Hepatocyte (in vitro differentiated cells): ENCODE data around the gene DBF4B. TPM values are rescaled to one million over a fixed set of nuclear protein-coding genes. Genes with fewer than 3 reads are reported as not detected.
"Not testable (repeated sequence)": the region's sequence is repeated elsewhere in the genome, so short reads cannot be mapped to it uniquely, and the experiment has no call there.

Experiments used
- DNase-seq: peaks from one replicate; pipeline ENCODE4 v3.0.0-alpha.2; 2016; ENCODE audit warnings: low spot score
- H2AFZ ChIP-seq: fragments of 200-600 bp; sonication (generic); 2 replicates; pipeline ENCODE4 v1.6.0; 2016; ENCODE audit warnings: antibody characterized with exemption, mild to moderate bottlenecking
- H3K27ac ChIP-seq: fragments of 200-600 bp; sonication (generic); 2 replicates; pipeline ENCODE4 v1.5.1; 2016; ENCODE audit warnings: mild to moderate bottlenecking
- H3K27me3 ChIP-seq: fragments of 200-600 bp; sonication (generic); 2 replicates; pipeline ENCODE4 v1.6.1; 2016
- H3K36me3 ChIP-seq: fragments of 200-600 bp; sonication (generic); replicated peaks from 2 replicates; pipeline ENCODE4 v1.5.1; 2016; ENCODE audit warnings: low read depth; ENCODE audit not compliant: insufficient read depth
- H3K4me1 ChIP-seq: fragments of 200-600 bp; sonication (generic); 2 replicates; pipeline ENCODE4 v1.5.1; 2016; ENCODE audit warnings: mild to moderate bottlenecking, moderate library complexity; ENCODE audit not compliant: insufficient read depth
- H3K4me2 ChIP-seq: fragments of 200-600 bp; sonication (generic); 2 replicates; pipeline ENCODE4 v1.6.0; 2016
- H3K4me3 ChIP-seq: fragments of 200-600 bp; sonication (generic); 2 replicates; pipeline ENCODE4 v1.5.1; 2016; ENCODE audit warnings: mild to moderate bottlenecking
- H3K79me2 ChIP-seq: fragments of 200-600 bp; sonication (generic); 2 replicates; pipeline ENCODE4 v1.6.0; 2017; ENCODE audit warnings: mild to moderate bottlenecking
- H3K9me2 ChIP-seq: fragments of 200-600 bp; sonication (generic); replicated peaks from 2 replicates; pipeline ENCODE4 v1.6.0; 2017; ENCODE audit warnings: mild to moderate bottlenecking; ENCODE audit not compliant: insufficient read depth
- H3K9me3 ChIP-seq: fragments of 200-600 bp; sonication (generic); 2 replicates; pipeline ENCODE4 v1.5.1; 2016; ENCODE audit warnings: low read depth, mild to moderate bottlenecking
- H4K20me1 ChIP-seq: fragments of 200-600 bp; sonication (generic); 2 replicates; pipeline ENCODE4 v1.6.0; 2016; ENCODE audit warnings: mild to moderate bottlenecking; ENCODE audit not compliant: insufficient read depth, poor library complexity, severe bottlenecking
- EZH2 ChIP-seq: fragments of 200-600 bp; sonication (generic); IDR thresholded peaks from 2 replicates; pipeline ENCODE4 v1.6.1; 2016; ENCODE audit warnings: antibody characterized with exemption, mild to moderate bottlenecking, borderline replicate concordance
- EZH2phosphoT487 ChIP-seq: fragments of 200-600 bp; sonication (generic); IDR thresholded peaks from one replicate; pipeline ENCODE4 v1.6.1; 2018; ENCODE audit warnings: antibody characterized with exemption, mild to moderate bottlenecking, low read depth, moderate library complexity; ENCODE audit not compliant: unreplicated experiment, severe bottlenecking
- WGBS: methylation state at CpG from one replicate; pipeline ENCODE4 v1.1.6; 2016; ENCODE audit warnings: low lambda C conversion rate; ENCODE audit errors: missing lambda C conversion rate; 5-methylcytosine and 5-hydroxymethylcytosine counted together
- polyA plus RNA-seq: library from polyadenylated mRNA; unstranded; fragments of >200 nt; fragmentation: Nextera tagmentation; extraction: Ambion mirVana; gene quantifications from 2 replicates; pipeline ENCODE4 v1.2.1, GENCODE V29; 2016
- total RNA-seq: library from RNA; depleted of rRNA; stranded (reverse); fragments of >200 nt; gene quantifications from 2 replicates; pipeline ENCODE4 v1.2.3, GENCODE V29; 2014
- TF ChIP-seq, protein P1 (sequence below): fragments of 200-600 bp; sonication (generic); IDR thresholded peaks from 2 replicates; pipeline ENCODE4 v1.5.1; 2016; ENCODE audit warnings: antibody characterized with exemption, mild to moderate bottlenecking; ENCODE audit not compliant: poor library complexity

The DBF4B gene
- total and polyA plus RNA-seq, 2 experiments from 2014 or later: 3.4 to 4.1 TPM

DNA sequence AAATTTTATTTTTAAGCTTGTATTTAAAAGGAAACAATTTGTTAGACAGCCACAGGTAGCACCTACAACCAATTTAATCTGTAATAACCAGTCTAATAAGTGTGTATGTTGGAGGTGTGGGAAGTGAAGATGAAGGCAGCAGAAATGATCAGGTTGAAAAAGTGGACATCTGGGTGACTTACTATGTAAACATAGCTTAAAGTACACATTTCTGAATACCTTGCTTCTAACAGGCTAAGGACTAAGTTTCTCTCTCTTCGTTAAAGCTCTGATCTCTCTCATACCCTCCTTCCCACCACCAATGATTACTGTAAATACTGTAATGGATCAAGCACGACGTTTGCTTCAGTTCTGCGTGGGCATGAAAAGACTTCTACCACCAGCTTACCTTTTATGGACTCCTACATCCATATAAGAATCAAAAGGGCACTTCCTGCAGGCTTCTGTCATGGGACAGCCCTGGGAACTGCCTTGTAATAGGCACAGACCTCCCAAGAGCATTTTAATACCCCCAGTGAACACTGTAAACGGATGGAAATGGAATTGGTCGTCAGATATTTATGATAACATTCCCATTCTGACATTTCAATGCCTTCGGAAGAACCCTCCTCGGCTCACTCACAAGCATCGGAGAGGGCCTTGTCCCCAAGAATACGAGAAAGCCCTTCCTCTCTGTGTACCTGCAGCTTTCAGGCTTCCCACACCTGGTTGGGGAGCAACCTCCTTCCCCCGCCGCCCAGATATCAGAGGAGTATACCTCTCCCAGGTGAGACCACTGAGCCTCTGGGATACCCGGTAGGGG, 19.6 kb upstream of the DBF4B start:
- 6% methylated on average over 13 of the region's 13 CpGs for WGBS
- peak overlapping the region; percentile 88 for H2AFZ ChIP-seq
- no peaks in the 10 kb centered on the region for H4K20me1 ChIP-seq
- no peaks in the 10 kb centered on the region for H3K9me2 ChIP-seq
- no peaks in the 10 kb centered on the region for H3K36me3 ChIP-seq
- DNase-seq: peak; percentile 29
- H3K79me2 ChIP-seq: peaks cover 47% of the 10 kb centered on the region
- TF ChIP-seq EZH2 (no peak), EZH2phosphoT487 (no peak)
- TF ChIP-seq, protein P1, sequence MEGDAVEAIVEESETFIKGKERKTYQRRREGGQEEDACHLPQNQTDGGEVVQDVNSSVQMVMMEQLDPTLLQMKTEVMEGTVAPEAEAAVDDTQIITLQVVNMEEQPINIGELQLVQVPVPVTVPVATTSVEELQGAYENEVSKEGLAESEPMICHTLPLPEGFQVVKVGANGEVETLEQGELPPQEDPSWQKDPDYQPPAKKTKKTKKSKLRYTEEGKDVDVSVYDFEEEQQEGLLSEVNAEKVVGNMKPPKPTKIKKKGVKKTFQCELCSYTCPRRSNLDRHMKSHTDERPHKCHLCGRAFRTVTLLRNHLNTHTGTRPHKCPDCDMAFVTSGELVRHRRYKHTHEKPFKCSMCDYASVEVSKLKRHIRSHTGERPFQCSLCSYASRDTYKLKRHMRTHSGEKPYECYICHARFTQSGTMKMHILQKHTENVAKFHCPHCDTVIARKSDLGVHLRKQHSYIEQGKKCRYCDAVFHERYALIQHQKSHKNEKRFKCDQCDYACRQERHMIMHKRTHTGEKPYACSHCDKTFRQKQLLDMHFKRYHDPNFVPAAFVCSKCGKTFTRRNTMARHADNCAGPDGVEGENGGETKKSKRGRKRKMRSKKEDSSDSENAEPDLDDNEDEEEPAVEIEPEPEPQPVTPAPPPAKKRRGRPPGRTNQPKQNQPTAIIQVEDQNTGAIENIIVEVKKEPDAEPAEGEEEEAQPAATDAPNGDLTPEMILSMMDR: no peak
- no peaks in the 10 kb centered on the region for H3K27me3 ChIP-seq
- peak overlapping the region; percentile 90 for H3K27ac ChIP-seq
- H3K4me3 ChIP-seq: peak overlapping the region; percentile 78
- no peaks in the 10 kb centered on the region for H3K9me3 ChIP-seq
- peak overlapping the region; percentile 91 for H3K4me2 ChIP-seq
- H3K4me1 ChIP-seq: no peaks in the 10 kb centered on the region

DNA sequence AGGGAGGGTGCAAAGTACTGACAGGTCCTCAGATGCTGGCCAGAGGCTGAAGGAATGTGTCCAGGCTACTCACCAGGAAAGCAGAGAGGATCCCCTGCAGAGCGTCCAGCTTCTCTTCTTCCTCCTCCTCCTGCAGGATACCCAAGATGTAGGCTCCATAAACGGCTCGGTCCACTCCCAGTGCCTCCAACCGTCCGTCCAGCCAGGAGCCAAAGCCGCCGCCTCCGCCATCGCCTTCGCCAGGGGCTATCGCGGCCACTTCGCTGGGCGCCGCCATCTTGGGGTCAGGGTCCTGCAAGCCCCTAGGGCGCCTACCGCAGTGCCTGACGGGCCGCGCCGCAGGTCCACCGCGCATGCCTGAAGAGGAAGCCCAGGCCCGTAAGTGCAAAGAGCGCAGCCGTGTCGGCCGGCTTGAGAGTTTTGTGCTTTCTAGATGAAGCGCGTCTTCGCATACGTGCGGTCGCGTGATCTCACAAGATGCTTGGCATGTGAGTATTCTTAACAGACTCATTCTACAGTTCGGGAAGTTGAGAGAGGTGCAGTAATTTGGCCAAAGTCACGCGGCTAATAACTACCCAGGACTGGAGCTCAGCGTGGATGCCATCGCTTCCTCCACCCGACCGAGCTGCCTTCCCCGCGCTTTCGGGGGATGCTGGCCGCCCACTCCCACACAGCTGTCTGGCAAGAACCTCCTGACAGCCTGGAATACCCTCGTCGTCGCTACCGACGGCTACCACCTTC, 18.8 kb upstream of the DBF4B start, which contains the start of gene CCDC43:
Gene CCDC43 (minus strand): TSS at position 300 of the 741 bp plus-strand sequence. CDS start 23 bp downstream, at position 277.
- Histone ChIP-seq H3K79me2 (peaks cover 46% of the 10 kb centered on the region), H4K20me1 (no peaks in the 10 kb centered on the region), H3K9me3 (no peaks in the 10 kb centered on the region)

DNA sequence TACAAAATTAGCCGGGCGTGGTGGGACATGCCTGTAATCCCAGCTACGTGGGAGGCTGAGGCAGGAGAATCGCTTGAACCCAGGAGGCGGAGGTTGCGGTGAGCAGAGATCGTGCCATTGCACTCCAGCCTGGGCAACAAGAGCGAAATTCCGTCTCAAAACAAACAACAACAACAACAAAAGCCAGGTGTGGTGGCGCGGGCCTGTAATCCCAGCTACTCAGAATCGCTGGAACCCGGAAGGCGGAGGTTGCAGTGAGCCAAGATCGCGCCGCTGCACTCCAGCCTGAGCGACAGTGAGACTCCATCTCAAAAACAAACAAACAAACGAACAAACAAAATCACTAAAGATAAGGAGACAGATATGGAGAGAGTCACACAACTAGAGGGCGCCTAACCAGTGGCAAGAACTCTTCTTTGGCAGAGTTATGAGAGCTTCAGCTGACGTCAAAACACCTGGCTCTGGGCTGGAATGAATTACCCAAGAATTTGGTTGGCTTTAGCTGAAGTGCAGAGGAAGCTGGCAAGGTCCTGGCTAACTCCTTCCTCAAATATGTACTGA, 17.6 kb upstream of the DBF4B start:
- not testable (repeated sequence) for H3K9me3 ChIP-seq, H4K20me1 ChIP-seq, H3K9me2 ChIP-seq, H3K4me1 ChIP-seq, H3K36me3 ChIP-seq, H3K4me3 ChIP-seq, H3K27me3 ChIP-seq
- peak; percentile 29 for DNase-seq
- WGBS: 77% methylated on average over 21 of the region's 21 CpGs
- Histone ChIP-seq H3K4me2 (peak overlapping the region; percentile 78), H2AFZ (peak overlapping the region; percentile 77), H3K27ac (peak overlapping the region; percentile 90), H3K79me2 (peaks cover 34% of the 10 kb centered on the region)
- TF ChIP-seq, protein P1: peak; percentile 12

More for the DNA sequence above, 18.8 kb upstream of the DBF4B start, which contains the start of gene CCDC43:
- DNase-seq: peak; percentile 97
- H3K4me2 ChIP-seq: peak within 1 kb of the TSS; percentile 91
- peak within 1 kb of the TSS; percentile 78 for H3K4me3 ChIP-seq
- H3K27ac ChIP-seq: peak within 1 kb of the TSS; percentile 90
- TF ChIP-seq EZH2phosphoT487: no peak
- TF ChIP-seq, protein P1: no peak
- TF ChIP-seq EZH2: no peak
- H3K36me3 ChIP-seq: no peaks in the 10 kb centered on the region
- H3K4me1 ChIP-seq: no peaks in the 10 kb centered on the region
- under 1% methylated on average over 51 of the region's 51 CpGs for WGBS
- H3K27me3 ChIP-seq: no peaks in the 10 kb centered on the region
- peak within 1 kb of the TSS; percentile 88 for H2AFZ ChIP-seq
- no peaks in the 10 kb centered on the region for H3K9me2 ChIP-seq
